GM04503 (cell line): Measurements from ENCODE around the gene LAMA2.

Experiments used
- DNase-seq: peaks from one replicate; pipeline ENCODE4 v3.0.0-alpha.2; 2012; ENCODE audit warnings: low read depth

Gene LAMA2

GRCh38 chr6:129447198-129447565 lies 564.2 kb downstream of the LAMA2 start:
- no peak for DNase-seq

GRCh38 chr6:129448965-129449364 lies 566.0 kb downstream of the LAMA2 start:
- DNase-seq = no peak

- no peak for DNase-seq
Measured at GRCh38 chr6:129451187-129451586, 568.2 kb downstream of the LAMA2 start.

- DNase-seq = no peak
Measured at GRCh38 chr6:129453073-129453472, 570.1 kb downstream of the LAMA2 start.

GRCh38 chr6:129454488-129454887 lies 571.5 kb downstream of the LAMA2 start:
- DNase-seq = no peak

- no peak for DNase-seq
Measured at GRCh38 chr6:129455126-129455769, 572.3 kb downstream of the LAMA2 start.

GRCh38 chr6:129460221-129460620 lies 577.3 kb downstream of the LAMA2 start:
- DNase-seq = no peak

GRCh38 chr6:129469070-129469662 lies 586.2 kb downstream of the LAMA2 start:
- no peak for DNase-seq

GRCh38 chr6:129472239-129472638 lies 589.3 kb downstream of the LAMA2 start:
- no peak for DNase-seq

- DNase-seq = no peak
Measured at GRCh38 chr6:129473546-129473945, 590.6 kb downstream of the LAMA2 start.

GRCh38 chr6:129475477-129476247 lies 592.7 kb downstream of the LAMA2 start:
- DNase-seq = no peak

- no peak for DNase-seq
Measured at GRCh38 chr6:129476248-129476564, 593.3 kb downstream of the LAMA2 start.

- DNase-seq = no peak
Measured at GRCh38 chr6:129476810-129477209, 593.9 kb downstream of the LAMA2 start.

- DNase-seq = no peak
Measured at GRCh38 chr6:129478379-129478778, 595.4 kb downstream of the LAMA2 start.

GRCh38 chr6:129481706-129482105 lies 598.8 kb downstream of the LAMA2 start:
- no peak for DNase-seq

- DNase-seq = no peak
Measured at GRCh38 chr6:129485746-129486145, 602.8 kb downstream of the LAMA2 start.

- no peak for DNase-seq
Measured at GRCh38 chr6:129486327-129486726, 603.4 kb downstream of the LAMA2 start.

GRCh38 chr6:129488313-129488712 lies 605.4 kb downstream of the LAMA2 start:
- no peak for DNase-seq

GRCh38 chr6:129489215-129489765 lies 606.4 kb downstream of the LAMA2 start:
- no peak for DNase-seq

- peak; percentile 90 for DNase-seq
Measured at GRCh38 chr6:129490521-129491255, 607.8 kb downstream of the LAMA2 start.

- no peak for DNase-seq
Measured at GRCh38 chr6:129491436-129491835, 608.5 kb downstream of the LAMA2 start.

- no peak for DNase-seq
Measured at GRCh38 chr6:129492260-129492659, 609.3 kb downstream of the LAMA2 start.
